HepG2 (cell line): Measurements from ENCODE around the gene TAF6L. TPM values are rescaled to one million over a fixed set of nuclear protein-coding genes. Genes with fewer than 3 reads are reported as not detected.

Source experiments
- ARID4A ChIP-seq: sonication (generic); formaldehyde crosslinking; IDR thresholded peaks from 2 replicates; pipeline ENCODE4 v1.5.0; 2020; ENCODE audit warnings: mild to moderate bottlenecking, missing genetic modification reagents, borderline replicate concordance
- DMTF1 ChIP-seq: sonication (generic); formaldehyde crosslinking; IDR thresholded peaks from 2 replicates; pipeline ENCODE4 v1.4.0; 2020; ENCODE audit warnings: mild to moderate bottlenecking, missing genetic modification reagents
- HNRNPL ChIP-seq: fragments of 200-400 bp; formaldehyde crosslinking; IDR thresholded peaks from 2 replicates; pipeline ENCODE4 v1.6.1; 2017; ENCODE audit warnings: mild to moderate bottlenecking, low read depth, low read length
- RFX3 ChIP-seq: IDR thresholded peaks from 2 replicates; pipeline ENCODE4 v1.6.1; 2016; ENCODE audit warnings: missing biosample characterization, missing genetic modification reagents
- SALL1 ChIP-seq: sonication (generic); formaldehyde crosslinking; IDR thresholded peaks from 2 replicates; pipeline ENCODE4 v1.8.0; 2022; ENCODE audit warnings: mild to moderate bottlenecking, missing genetic modification reagents
- TFDP1 ChIP-seq: IDR thresholded peaks from 2 replicates; pipeline ENCODE4 v1.6.1; 2016; ENCODE audit warnings: missing compliant biosample characterization, missing genetic modification reagents, borderline replicate concordance
- U2AF2 ChIP-seq: fragments of 200-400 bp; formaldehyde crosslinking; IDR thresholded peaks from 2 replicates; pipeline ENCODE4 v1.6.1; 2017; ENCODE audit warnings: low read depth, mild to moderate bottlenecking, low read length
- ZBED4 ChIP-seq: sonication (generic); formaldehyde crosslinking; IDR thresholded peaks from 2 replicates; pipeline ENCODE4 v1.4.0; 2020; ENCODE audit warnings: missing genetic modification reagents, borderline replicate concordance
- ZNF18 ChIP-seq: sonication (generic); formaldehyde crosslinking; IDR thresholded peaks from 2 replicates; pipeline ENCODE4 v1.8.0; 2022; ENCODE audit warnings: mild to moderate bottlenecking, missing genetic modification reagents; ENCODE audit not compliant: insufficient replicate concordance
- ZNF331 ChIP-seq: sonication (generic); formaldehyde crosslinking; IDR thresholded peaks from 2 replicates; pipeline ENCODE4 v1.4.0; 2020; ENCODE audit warnings: missing genetic modification reagents
- ZNF333 ChIP-seq: sonication (generic); formaldehyde crosslinking; IDR thresholded peaks from 2 replicates; pipeline ENCODE4 v1.4.0; 2020; ENCODE audit warnings: mild to moderate bottlenecking, missing genetic modification reagents, borderline replicate concordance
- ZNF552 ChIP-seq: sonication (generic); formaldehyde crosslinking; IDR thresholded peaks from 2 replicates; pipeline ENCODE4 v1.9.0; 2022; ENCODE audit warnings: missing genetic modification reagents, mild to moderate bottlenecking, borderline replicate concordance
- ZNF557 ChIP-seq: sonication (generic); formaldehyde crosslinking; IDR thresholded peaks from 2 replicates; pipeline ENCODE4 v1.4.0; 2020; ENCODE audit warnings: missing genetic modification reagents
- ZNF775 ChIP-seq: sonication (generic); formaldehyde crosslinking; IDR thresholded peaks from 2 replicates; pipeline ENCODE4 v1.4.0; 2020; ENCODE audit warnings: missing genetic modification reagents, mild to moderate bottlenecking, moderate library complexity, borderline replicate concordance
- polyA plus RNA-seq, 8 experiments: library from polyadenylated mRNA; depleted of rRNA in 3 of 8; stranded (reverse) in 7 of 8; unstranded in 1 of 8; fragments of >200 nt; fragmentation: Illumina TruSeq in 4 of 8; extraction: Trizol in 4 of 8; gene quantifications; 2 replicates each; pipeline versions ENCODE4 v1.2.1 to v1.2.3, GENCODE V29; 2011 to 2016; ENCODE audit warnings: low read depth in 4 of 8, missing spikeins in 1 of 8, mixed read lengths in 1 of 8; ENCODE audit not compliant: insufficient read depth in 1 of 8
- total RNA-seq, 5 experiments: library from RNA; depleted of rRNA; stranded (reverse); fragments of >200 nt; fragmentation: Illumina TruSeq; extraction: Trizol; gene quantifications; 2 replicates each; pipeline ENCODE4 v1.2.3, GENCODE V29; 2016; ENCODE audit warnings: low read depth in 1 of 5

Gene TAF6L
- total and polyA plus RNA-seq, 2 of the 13 experiments (the other 11 are each of a cell fraction or from before 2014, with no cell fraction given): 12.6 to 19.4 TPM

- TF ChIP-seq ZBED4: no peak
- no peak; the same call in 1 of the 2 replicates for TF ChIP-seq TFDP1 (CRISPR knock-in tag)
- TF ChIP-seq ZNF552 (CRISPR knock-in tag): no peak
- no peak for TF ChIP-seq RFX3 (CRISPR knock-in tag)
- 0 out of 2 replicates have a peak, but pooled peaks have one; percentile 18 for TF ChIP-seq ZNF331
- TF ChIP-seq ARID4A (CRISPR knock-in tag): peak; percentile 89
- TF ChIP-seq ZNF18: no peak
- no peak for TF ChIP-seq DMTF1 (CRISPR knock-in tag)
- no peak for TF ChIP-seq U2AF2
- no peak for TF ChIP-seq HNRNPL
- TF ChIP-seq ZNF333 (CRISPR knock-in tag): no peak
- TF ChIP-seq SALL1 (CRISPR knock-in tag): peak; percentile 78
- TF ChIP-seq ZNF775 (CRISPR knock-in tag): no peak
- TF ChIP-seq ZNF557 (CRISPR knock-in tag): no peak
These were observed 17.2 kb upstream of the TAF6L start, which contains the start of gene ZBTB3 (continued) for GRCh38 chr11:62753736-62754603.
